GM08714 (cell line): ENCODE data around the gene TNK2.

Experiments used
- H3K4me3 ChIP-seq: fragments of 200-500 bp; sonication (Bioruptor generic); 2 replicates; pipeline ENCODE4 v1.5.1; 2014; ENCODE audit warnings: mild to moderate bottlenecking, low read length, inconsistent platforms
- ZNF274 ChIP-seq: IDR thresholded peaks from 2 replicates; pipeline ENCODE4 v1.6.1; 2012; ENCODE audit warnings: mild to moderate bottlenecking, low read depth, low read length

Gene TNK2

GRCh38 chr3:195887670-195888069 lies 20.7 kb downstream of the TNK2 start:
- H3K4me3 ChIP-seq, result no peak overlapping the region
- no peak for TF ChIP-seq ZNF274

- TF ChIP-seq ZNF274, result no peak
- H3K4me3 ChIP-seq, result no peak overlapping the region
Observed at GRCh38 chr3:195886181-195887141, 21.9 kb downstream of the TNK2 start.

DNA sequence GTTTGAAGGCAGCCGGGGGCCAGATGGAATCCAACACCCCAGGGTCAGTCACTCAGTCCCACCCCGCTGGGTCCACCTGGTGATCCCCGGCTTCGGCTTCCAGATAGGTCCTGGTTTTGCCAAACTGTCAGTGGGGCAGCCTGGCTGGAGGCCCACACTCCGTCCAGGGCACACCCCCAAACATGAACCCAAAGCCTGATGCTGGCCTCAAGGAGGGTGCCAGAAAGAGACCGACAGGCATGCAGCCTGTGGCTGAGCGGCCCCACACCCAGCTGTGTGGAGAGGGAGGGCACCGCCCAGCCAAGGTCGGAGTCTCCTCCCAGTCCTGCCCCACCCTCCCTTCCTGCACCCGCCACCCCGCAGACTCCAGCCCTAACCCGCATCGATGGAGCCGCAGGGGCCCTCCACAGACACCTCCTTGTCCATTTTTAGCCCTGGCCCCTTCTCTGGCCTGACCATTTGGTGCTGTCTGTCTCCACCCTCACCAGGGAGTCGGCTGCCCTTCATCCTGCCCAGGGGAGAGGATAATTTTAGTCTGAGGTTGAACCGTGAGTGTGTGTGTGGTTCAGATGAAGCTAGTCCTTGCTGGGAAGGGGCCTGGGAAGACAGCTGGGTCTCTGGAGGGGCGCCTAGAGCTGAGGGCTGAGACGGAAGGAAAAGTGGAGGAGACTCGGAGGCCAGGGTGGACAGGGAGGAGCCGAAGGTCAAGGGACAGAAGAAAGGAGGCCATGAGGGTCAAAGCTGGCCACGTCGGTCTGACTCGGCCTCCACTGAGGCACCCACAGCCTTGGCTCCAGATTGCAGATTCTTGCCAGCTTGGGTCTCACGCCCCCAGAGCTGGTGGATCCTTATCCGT lies 23.1 kb downstream of the TNK2 start:
- H3K4me3 ChIP-seq, result no peak overlapping the region
- no peak for TF ChIP-seq ZNF274

DNA sequence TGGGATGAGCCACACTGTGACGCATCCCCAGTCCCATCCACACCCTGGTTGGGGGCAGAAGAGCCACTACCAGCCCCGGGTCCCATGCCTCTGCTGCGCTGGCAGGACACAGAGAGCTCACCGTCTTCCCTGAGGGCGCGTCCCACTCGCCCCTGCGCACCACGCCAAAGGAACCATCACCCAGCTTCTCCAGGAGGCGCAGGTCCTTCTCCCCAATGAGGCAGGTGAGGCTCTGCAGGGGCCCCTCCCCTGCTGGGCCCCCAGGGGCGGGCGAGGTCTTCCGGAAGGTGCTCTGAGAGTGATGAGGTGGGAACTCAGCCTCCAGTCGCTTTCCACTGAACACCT lies 23.7 kb downstream of the TNK2 start:
- no peak overlapping the region for H3K4me3 ChIP-seq
- no peak for TF ChIP-seq ZNF274

DNA sequence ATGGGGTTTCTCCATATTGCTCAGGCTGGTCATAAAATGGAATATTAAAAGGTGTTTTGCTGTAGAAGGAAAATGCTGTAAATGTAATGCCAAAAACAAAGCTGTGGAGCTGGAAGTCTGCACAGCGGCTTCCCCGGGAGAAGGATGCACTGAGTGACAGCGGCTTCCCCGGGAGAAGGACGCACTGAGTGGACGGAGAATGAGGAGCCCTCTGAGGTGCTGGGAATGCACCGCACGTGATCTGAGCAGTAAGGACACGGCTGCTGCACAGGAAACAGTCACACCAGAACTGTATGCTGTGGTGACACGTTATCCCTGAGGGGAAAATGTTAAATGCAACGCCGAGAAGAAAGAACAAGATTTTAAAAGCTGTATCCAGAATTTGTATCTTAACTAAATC lies 24.6 kb downstream of the TNK2 start:
- TF ChIP-seq ZNF274, result no peak
- no peak overlapping the region for H3K4me3 ChIP-seq

GRCh38 chr3:195883160-195883559 lies 25.2 kb downstream of the TNK2 start:
- TF ChIP-seq ZNF274, result no peak
- no peak overlapping the region for H3K4me3 ChIP-seq

GRCh38 chr3:195882002-195882441 lies 26.3 kb downstream of the TNK2 start:
- no peak for TF ChIP-seq ZNF274
- H3K4me3 ChIP-seq, result no peak overlapping the region

DNA sequence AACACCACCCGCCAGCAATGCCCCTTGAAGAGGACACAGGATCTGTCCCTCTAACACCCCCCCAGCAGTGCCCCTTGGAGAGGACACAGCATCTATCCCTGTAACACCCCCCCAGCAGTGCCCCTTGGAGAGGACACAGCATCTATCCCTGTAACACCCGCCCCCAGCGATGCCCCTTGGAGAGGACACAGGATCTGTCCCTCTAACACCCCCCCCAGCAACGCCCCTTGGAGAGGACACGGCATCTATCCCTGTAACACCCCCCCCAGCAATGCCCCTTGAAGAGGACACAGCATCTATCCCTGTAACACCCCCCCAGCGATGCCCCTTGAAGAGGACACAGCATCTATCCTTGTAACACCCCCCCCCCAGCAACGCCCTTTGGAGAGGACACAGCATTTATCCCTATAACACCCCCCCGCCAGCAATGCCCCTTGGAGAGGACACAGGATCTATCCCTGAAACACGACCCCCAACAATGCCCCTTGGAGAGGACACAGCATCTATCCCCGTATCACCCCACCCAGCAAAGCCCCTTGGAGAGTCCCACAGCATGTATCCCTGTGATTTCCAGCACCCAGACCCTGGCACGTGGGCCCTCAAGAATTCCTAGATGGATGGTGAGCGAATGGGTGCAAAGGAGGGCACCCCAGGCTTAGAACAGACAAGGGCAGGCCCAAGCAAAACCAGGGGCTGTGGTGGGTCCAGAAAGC lies 26.9 kb downstream of the TNK2 start:
- H3K4me3 ChIP-seq, result no peak overlapping the region
- TF ChIP-seq ZNF274, result no peak

GRCh38 chr3:195880037-195880431 lies 28.3 kb downstream of the TNK2 start:
- TF ChIP-seq ZNF274, result no peak
- no peak overlapping the region for H3K4me3 ChIP-seq

DNA sequence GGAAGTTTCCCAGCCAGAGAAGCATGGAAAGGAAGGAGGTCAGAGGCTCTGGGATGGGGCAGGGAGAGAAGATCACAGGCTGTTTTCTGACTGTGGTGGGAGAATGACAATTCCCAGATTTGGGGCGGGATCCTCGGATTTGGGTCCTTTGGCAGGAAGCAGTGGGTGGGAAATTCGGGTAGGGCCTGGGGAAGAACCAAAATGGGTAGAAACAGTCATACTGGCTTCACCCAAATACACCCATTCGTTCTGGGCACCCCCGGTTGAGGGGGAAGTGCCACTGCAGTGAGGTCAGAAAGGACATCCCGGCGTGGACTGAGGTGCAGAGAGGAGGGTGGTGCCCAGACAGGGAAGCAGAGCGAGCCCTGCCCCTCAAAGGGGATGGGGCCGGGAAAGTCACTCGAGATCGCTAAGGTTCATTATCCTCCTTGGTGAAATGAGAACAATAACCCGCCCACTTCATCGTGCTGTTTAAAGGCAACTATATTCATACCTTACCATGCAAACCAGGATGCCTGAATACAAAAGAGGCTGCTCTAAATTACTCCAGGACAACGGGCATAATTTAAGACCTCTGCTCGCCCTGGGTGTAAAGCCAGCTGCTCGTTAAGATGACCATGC lies 28.8 kb downstream of the TNK2 start:
- H3K4me3 ChIP-seq, result no peak overlapping the region
- TF ChIP-seq ZNF274, result no peak

GRCh38 chr3:195878424-195879274 lies 29.7 kb downstream of the TNK2 start:
- no peak for TF ChIP-seq ZNF274
- no peak overlapping the region for H3K4me3 ChIP-seq

DNA sequence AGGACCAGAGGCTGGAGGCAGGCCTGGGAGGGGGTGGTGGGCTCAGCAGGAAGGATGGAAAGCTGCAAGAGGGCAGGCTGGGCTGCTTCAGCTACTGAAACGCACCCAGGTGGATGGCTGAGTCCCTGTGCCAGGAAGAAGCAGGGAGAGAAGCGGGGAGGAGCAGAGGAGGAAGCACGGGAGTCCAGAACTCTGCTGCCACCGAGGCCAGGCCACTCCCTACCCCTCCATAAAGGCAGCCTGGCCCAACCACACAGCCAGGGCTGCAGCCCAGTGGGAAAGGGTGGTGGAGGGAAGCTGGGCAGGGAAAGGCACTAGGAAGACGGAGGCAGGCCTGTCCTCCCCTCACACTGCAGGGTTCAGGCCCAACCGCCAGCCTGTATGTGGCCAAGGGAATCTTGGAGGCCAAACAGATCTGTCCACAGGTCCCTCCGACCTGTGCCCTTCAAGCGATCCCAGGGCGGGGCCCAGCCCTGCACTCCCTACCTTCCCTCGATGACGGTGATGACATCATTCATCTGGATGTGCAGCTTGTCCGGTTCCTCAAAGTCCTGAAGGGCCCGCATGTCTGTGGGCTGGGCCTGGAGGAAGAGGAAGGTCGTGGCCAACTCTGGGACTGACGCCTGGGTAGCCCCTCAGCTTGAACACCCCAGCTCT lies 30.5 kb downstream of the TNK2 start:
- no peak for TF ChIP-seq ZNF274
- no peak overlapping the region for H3K4me3 ChIP-seq

GRCh38 chr3:195877136-195877715 lies 31.1 kb downstream of the TNK2 start:
- no peak for TF ChIP-seq ZNF274
- no peak overlapping the region for H3K4me3 ChIP-seq
